Kidney epithelial cell (primary cell): ENCODE data around the gene PDPN. TPM values are rescaled to one million over a fixed set of nuclear protein-coding genes. Genes with fewer than 3 reads are reported as not detected.

Experiments used
- DNase-seq: peaks from one replicate; pipeline ENCODE4 v3.0.0-alpha.2; 2010; ENCODE audit warnings: low read depth
- H3K27me3 ChIP-seq: 2 replicates; pipeline ENCODE4 v1.6.0; 2011; ENCODE audit warnings: low read length; ENCODE audit not compliant: control insufficient read depth, insufficient read depth
- H3K36me3 ChIP-seq: 2 replicates; pipeline ENCODE4 v1.5.1; 2011; ENCODE audit warnings: low read length; ENCODE audit not compliant: control insufficient read depth, insufficient read depth
- H3K4me3 ChIP-seq: 2 replicates; pipeline ENCODE4 v1.5.1; 2011; ENCODE audit warnings: low read depth, mild to moderate bottlenecking, control low read depth, low read length
- CTCF ChIP-seq: IDR thresholded peaks from 2 replicates; pipeline ENCODE4 v1.5.1; 2011; ENCODE audit warnings: mild to moderate bottlenecking, moderate library complexity, low read length, control low read depth, inconsistent platforms; ENCODE audit not compliant: insufficient read depth, poor library complexity, severe bottlenecking
- total RNA-seq: library from RNA; depleted of rRNA; stranded (reverse); fragments of >200 nt; gene quantifications from 2 replicates; pipeline ENCODE4 v1.2.3, GENCODE V29; 2015

PDPN gene
- total RNA-seq, 1 donor from 2014 or later, result 19.2 TPM

DNA sequence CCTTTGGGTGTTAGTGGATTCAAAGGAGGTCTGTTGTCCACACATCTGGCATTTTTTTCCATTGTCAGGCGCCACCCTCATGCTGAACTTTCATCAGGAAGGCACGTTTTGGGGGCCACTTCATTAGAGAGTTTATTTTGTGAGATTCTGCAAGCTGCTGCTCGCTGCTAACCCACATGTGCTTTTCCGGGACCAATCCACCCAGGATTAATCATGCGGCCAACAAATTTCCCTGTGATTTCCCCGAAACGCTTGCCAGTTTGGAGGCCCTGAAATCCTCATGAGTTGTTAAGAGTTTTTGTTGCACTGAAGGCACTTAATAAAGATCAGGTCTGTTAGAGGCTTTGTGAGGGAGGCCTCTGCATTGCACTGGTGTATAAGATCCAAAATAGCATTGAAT lies 2.4 kb downstream of the PDPN start:
- no peak for DNase-seq
- TF ChIP-seq CTCF, result no peak
- Histone ChIP-seq H3K36me3 (no peaks in the 10 kb centered on the region), H3K27me3 (peaks cover 2% of the 10 kb centered on the region), H3K4me3 (no peak overlapping the region)

- no peak for DNase-seq
- Histone ChIP-seq H3K27me3 (peaks cover 2% of the 10 kb centered on the region), H3K36me3 (no peaks in the 10 kb centered on the region), H3K4me3 (no peak overlapping the region)
- no peak for TF ChIP-seq CTCF
These were observed 3.8 kb downstream of the PDPN start for GRCh38 chr1:13587256-13588030.

GRCh38 chr1:13588946-13589796 lies 5.5 kb downstream of the PDPN start:
- Histone ChIP-seq H3K36me3 (no peaks in the 10 kb centered on the region), H3K27me3 (no peaks in the 10 kb centered on the region), H3K4me3 (no peak overlapping the region)
- TF ChIP-seq CTCF, result no peak
- DNase-seq, result no peak

- Histone ChIP-seq H3K4me3 (no peak overlapping the region), H3K36me3 (no peaks in the 10 kb centered on the region), H3K27me3 (no peaks in the 10 kb centered on the region)
- TF ChIP-seq CTCF, result no peak
- DNase-seq, result no peak
These were observed 6.9 kb downstream of the PDPN start for GRCh38 chr1:13590486-13590885.

DNA sequence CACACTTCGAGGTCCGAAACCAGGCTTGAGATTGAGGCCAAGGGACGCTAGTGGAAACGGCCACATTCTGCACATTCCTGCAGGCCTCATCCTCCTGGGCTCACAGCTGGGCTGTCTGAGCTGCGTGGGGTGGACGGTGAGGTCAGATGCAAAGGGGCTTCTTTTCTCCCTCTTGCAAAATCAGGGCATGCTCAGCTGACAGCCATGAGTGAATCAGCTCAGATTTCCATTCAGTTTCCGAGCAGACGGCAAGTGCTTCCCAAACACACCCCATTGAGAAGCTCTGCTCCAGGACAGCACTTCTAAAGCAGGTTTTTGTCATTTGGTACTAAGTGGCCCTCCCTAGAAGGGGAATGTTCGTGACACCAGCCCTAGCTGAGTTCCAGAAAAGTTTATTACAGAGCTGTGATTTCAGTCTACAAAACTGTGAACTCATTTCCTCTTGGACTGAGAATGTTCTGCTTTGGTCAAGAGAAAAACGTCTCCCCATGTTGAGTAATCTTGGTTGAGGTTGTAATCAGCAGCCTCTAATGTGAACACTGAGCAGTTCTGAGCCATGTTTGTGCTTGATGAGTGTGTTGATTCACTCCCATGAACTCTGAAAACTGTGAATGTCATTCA lies 10.0 kb downstream of the PDPN start:
- Histone ChIP-seq H3K4me3 (no peak overlapping the region), H3K36me3 (no peaks in the 10 kb centered on the region), H3K27me3 (no peaks in the 10 kb centered on the region)
- TF ChIP-seq CTCF, result no peak
- DNase-seq, result peak; percentile 73
